Spleen (tissue), 11 donors: ENCODE measurements around the gene COL8A1. TPM values are rescaled to one million over a fixed set of nuclear protein-coding genes. Genes with fewer than 3 reads are reported as not detected.

Source experiments
- DNase-seq: peaks from one replicate; pipeline ENCODE4 v3.0.0-alpha.2; 2020
- H3K27ac ChIP-seq, 8 donors: fragments of 200-600 bp; sonication (generic) in 7 of 8; 1 replicate in 4 of 8; 2 replicates in 4 of 8; pipeline versions ENCODE4 v1.5.0 to v1.8.0; 2016 to 2021; ENCODE audit warnings: inconsistent platforms in 4 of 8, mild to moderate bottlenecking in 4 of 8, moderate library complexity in 1 of 8
- H3K27me3 ChIP-seq, 7 donors: fragments of 200-600 bp; sonication (generic) in 6 of 7; replicated peaks in 1 of 7; 1 replicate in 4 of 7; 2 replicates in 3 of 7; pipeline versions ENCODE4 v1.5.0 to v1.8.0; 2016 to 2021; ENCODE audit warnings: inconsistent platforms in 3 of 7, mild to moderate bottlenecking in 1 of 7
- H3K36me3 ChIP-seq, 6 donors: fragments of 200-600 bp; sonication (generic) in 5 of 6; 1 replicate in 4 of 6; 2 replicates in 2 of 6; pipeline versions ENCODE4 v1.5.0 to v1.8.0; 2016 to 2021; ENCODE audit warnings: inconsistent platforms in 2 of 6
- H3K4me1 ChIP-seq, 6 donors: fragments of 200-600 bp; sonication (generic) in 5 of 6; 1 replicate in 3 of 6; 2 replicates in 3 of 6; pipeline versions ENCODE4 v1.5.0 to v1.8.0; 2016 to 2021; ENCODE audit warnings: inconsistent platforms in 3 of 6
- H3K4me3 ChIP-seq, 8 donors: fragments of 200-600 bp; sonication (generic) in 7 of 8; 1 replicate in 4 of 8; 2 replicates in 4 of 8; pipeline versions ENCODE4 v1.5.0 to v1.8.0; 2016 to 2021; ENCODE audit warnings: inconsistent platforms in 4 of 8, mild to moderate bottlenecking in 4 of 8, moderate library complexity in 2 of 8
- H3K9me3 ChIP-seq, 8 donors: fragments of 200-600 bp; sonication (generic) in 7 of 8; 1 replicate in 4 of 8; 2 replicates in 4 of 8; pipeline versions ENCODE4 v1.5.0 to v1.8.0; 2016 to 2021; ENCODE audit warnings: inconsistent platforms in 4 of 8
- POLR2A ChIP-seq, 3 donors: fragments of 450-650 bp; IDR thresholded peaks; one replicate each; pipeline ENCODE4 v1.5.1; 2017; ENCODE audit warnings: antibody characterized with exemption in 3 of 3, mild to moderate bottlenecking in 1 of 3
- POLR2AphosphoS5 ChIP-seq, 3 donors: sonication (generic); formaldehyde crosslinking; IDR thresholded peaks; one replicate each; pipeline ENCODE4 v1.5.1; 2017; ENCODE audit warnings: antibody characterized with exemption in 3 of 3
- WGBS, 5 donors: extraction: QIAGEN DNeasy Blood & Tissue Kit in 3 of 5; methylation state at CpG; one replicate each; pipeline versions ENCODE4 v1.1.5 to v1.1.7; 2013 to 2018; 5-methylcytosine and 5-hydroxymethylcytosine counted together
- intact Hi-C: fragments of 100-400 bp; cut with DNase I; formaldehyde crosslinking; loops from one replicate; pipeline ENCODE4 v1.15.0; 2023; ENCODE audit warnings: low total_unique reads
- polyA plus RNA-seq, 3 donors: library from polyadenylated mRNA; stranded (reverse); fragments of 200-250 nt; gene quantifications; one replicate each; pipeline ENCODE4 v1.2.1, GENCODE V29; 2013
- total RNA-seq, 7 donors: library from RNA; depleted of rRNA in 3 of 7; stranded (reverse); fragments of >200 nt in 3 of 7; fragmentation: NEBNext Ultra II Directional in 4 of 7; extraction: Animal tissue kit (Norgen Biotek cat#: 25700) in 4 of 7; gene quantifications; one replicate each; pipeline versions ENCODE4 v1.1.0 to v1.2.1, GENCODE V29; 2016 to 2021
- TF ChIP-seq, protein P1 (sequence below), 11 experiments: fragments of 200-600 bp in 7 of 11; fragments of 450-650 bp in 4 of 11; sonication (generic) in 4 of 11; IDR thresholded peaks in 8 of 11; conservative IDR thresholded peaks in 3 of 11; 1 replicate in 7 of 11; 2 replicates in 4 of 11; pipeline versions ENCODE4 v1.4.0 to v1.8.0; 2016 to 2021; ENCODE audit warnings: antibody characterized with exemption in 11 of 11, inconsistent platforms in 4 of 11, mild to moderate bottlenecking in 1 of 11
- donor health status: healthy with polysubstance abuse.
- donor health status: DM: no; HTN: no; CAD: no; lungs with moderate emphysema.
- donor health status: DM: no; HTN: no; CAD: no.
- donor health status: Bipolar disorder and iron deficiency.
- donor health status: healthy.
- donor health status: DM: no; HTN: no; CAD: no.
- donor health status: DM: yes; HTN: yes; CAD: no.

Gene COL8A1
- total and polyA plus RNA-seq, 10 donors = 0.22 to 3.1 (median 1.4) TPM

DNA sequence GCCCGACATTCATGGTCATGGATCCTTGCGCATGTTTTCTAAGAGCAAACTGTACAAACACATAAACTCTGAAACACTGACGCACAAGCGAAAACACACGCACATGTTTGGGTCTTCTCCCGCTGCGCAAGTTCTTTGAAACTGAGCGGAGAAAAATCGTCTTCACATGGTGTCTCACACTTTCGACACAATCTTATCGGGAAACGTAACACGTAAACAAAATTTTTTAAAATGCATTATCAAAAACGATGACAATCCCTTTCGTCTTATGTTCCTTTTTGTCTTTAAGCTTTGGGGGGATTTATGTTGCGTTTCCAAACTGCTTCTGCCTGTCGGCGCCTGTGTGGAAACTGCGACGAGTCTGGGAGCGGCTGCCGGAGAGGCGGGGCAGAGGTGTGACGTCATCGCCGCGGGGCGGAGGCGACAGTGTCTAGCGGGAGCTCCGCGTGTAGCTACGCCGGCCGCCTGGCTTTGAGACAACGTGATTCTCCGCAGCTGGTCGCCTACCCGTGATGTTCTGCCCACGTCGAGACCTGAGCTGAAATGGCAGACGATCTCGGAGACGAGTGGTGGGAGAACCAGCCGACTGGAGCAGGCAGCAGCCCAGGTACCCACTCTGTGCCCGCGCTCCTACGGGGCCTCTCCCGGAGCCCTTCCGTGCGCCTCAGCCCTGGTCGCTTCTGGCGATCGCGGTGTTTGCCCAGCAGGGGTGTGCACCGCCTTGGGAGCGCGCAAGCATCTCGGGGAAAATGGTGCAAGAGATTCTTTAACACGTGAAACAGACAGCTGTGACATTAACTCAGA, 179.2 kb downstream of the COL8A1 start, which contains the start of gene CMSS1:
TSS of gene CMSS1 (plus strand) at position 426 of the 804 bp plus-strand sequence.
- peaks cover 0 to 43% (median 21%) of the 10 kb centered on the region in 6 donors for H3K4me1 ChIP-seq
- intact Hi-C loops = no loop called here
- H3K9me3 ChIP-seq = no peaks in the 10 kb centered on the region
- 0 to 1% (median 0%) methylated on average over 50 to 60 of the region's 60 CpGs for WGBS, 5 donors
- TF ChIP-seq POLR2AphosphoS5 (IDR thresholded peaks at IDR 0.05) (peak; percentile 86 to 92 (median 90)), POLR2A (IDR thresholded peaks at IDR 0.05) (peak in 1 of 3 donors; percentile 40)
- TF ChIP-seq, protein P1, sequence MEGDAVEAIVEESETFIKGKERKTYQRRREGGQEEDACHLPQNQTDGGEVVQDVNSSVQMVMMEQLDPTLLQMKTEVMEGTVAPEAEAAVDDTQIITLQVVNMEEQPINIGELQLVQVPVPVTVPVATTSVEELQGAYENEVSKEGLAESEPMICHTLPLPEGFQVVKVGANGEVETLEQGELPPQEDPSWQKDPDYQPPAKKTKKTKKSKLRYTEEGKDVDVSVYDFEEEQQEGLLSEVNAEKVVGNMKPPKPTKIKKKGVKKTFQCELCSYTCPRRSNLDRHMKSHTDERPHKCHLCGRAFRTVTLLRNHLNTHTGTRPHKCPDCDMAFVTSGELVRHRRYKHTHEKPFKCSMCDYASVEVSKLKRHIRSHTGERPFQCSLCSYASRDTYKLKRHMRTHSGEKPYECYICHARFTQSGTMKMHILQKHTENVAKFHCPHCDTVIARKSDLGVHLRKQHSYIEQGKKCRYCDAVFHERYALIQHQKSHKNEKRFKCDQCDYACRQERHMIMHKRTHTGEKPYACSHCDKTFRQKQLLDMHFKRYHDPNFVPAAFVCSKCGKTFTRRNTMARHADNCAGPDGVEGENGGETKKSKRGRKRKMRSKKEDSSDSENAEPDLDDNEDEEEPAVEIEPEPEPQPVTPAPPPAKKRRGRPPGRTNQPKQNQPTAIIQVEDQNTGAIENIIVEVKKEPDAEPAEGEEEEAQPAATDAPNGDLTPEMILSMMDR (IDR thresholded peaks at IDR 0.05 in 8 of 11, conservative IDR thresholded peaks at IDR 0.05 in 3 of 11) = peak in 7 of 11 experiments; percentile 10 to 55 (median 35)
- peak; percentile 99 for DNase-seq
- H3K27me3 ChIP-seq = no peaks in the 10 kb centered on the region
- peak within 1 kb of the TSS; percentile 81 to 95 (median 88) for H3K27ac ChIP-seq
- no peaks in the 10 kb centered on the region for H3K36me3 ChIP-seq
- H3K4me3 ChIP-seq = peak within 1 kb of the TSS; percentile 58 to 83 (median 64)

DNA sequence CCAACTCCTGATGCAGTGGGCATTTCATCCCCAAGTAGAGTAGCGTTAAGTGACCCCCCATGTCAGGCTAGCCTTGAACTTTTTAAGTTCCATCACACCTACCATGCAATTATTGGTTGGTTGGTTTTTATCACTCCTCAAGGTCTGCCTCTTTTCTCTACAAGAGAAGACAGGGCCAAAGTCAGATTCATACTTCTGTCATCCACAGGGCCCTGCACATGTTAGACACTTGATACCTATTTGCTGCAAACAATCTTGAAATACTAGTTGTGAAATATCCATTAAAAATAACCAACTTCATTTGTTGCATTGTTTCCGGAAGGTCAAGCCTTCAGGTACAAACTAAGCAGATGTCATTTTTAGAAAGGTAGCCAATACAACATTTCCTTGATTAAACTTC, 180.4 kb downstream of the COL8A1 start:
- Histone ChIP-seq H3K27ac (no peak overlapping the region), H3K9me3 (no peaks in the 10 kb centered on the region), H3K4me3 (peak overlapping the region in 1 of 8 donors; percentile 83), H3K4me1 (peaks cover 0 to 43% (median 21%) of the 10 kb centered on the region in 6 donors), H3K36me3 (no peaks in the 10 kb centered on the region), H3K27me3 (no peaks in the 10 kb centered on the region)
- DNase-seq = no peak
- WGBS, 5 donors = 88 to 97% (median 91%) methylated on average over 2 of the region's 2 CpGs
- TF ChIP-seq POLR2AphosphoS5 (IDR thresholded peaks at IDR 0.05) (no peak), POLR2A (IDR thresholded peaks at IDR 0.05) (no peak)
- intact Hi-C loops = no loop called here

DNA sequence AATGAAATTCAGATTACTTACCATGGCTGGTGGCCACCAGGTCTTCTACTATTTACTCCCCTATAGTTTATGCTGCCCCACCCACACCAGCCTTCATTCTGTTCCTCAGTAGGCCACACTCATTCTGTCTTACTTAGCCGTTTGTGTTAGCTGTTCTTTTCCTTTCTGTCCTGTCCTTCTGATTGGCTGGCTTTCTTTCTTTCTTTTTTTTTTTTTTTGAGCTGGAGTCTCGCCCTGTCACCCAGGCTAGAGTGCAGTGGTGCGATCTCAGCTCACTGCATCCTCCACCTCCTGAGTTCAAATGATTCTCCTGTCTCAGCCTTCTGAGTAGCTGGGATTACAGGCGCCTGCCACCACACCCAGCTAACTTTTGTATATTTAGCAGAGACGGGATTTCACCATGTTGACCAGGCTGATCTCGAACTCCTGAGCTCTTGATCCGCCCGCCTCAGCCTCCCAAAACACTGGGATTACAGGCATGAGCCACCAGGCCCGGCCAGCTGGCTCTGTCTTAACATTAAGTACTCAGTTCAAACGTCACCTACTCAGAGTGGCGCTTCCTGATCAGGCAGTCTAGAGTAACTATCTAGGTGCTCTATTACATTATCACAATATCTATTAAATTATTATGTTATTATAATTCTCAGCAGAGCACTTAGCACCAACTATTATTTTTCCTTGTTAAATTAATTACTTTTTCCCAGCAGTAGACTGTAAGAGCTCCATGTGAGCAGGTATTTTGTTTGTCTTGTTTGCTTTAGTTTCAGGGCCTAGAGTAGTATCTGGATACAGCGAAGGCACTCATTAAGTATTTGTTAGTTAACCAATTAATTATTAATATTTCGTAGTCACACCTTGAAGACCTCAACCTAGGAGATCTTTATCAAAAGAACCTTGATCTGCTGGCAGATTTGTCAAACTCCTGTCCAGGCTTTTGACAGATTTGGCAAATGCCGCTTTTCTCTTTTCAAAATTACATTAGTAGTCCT, 185.6 kb downstream of the COL8A1 start:
- WGBS, 5 donors = 87 to 91% (median 89%) methylated on average over 14 of the region's 14 CpGs
- H3K36me3 ChIP-seq = no peaks in the 10 kb centered on the region
- DNase-seq = no peak
- H3K9me3 ChIP-seq = no peaks in the 10 kb centered on the region
- H3K4me3 ChIP-seq = no peak overlapping the region
- no peaks in the 10 kb centered on the region for H3K27me3 ChIP-seq
- H3K4me1 ChIP-seq = peaks cover 0 to 24% (median 2%) of the 10 kb centered on the region in 6 donors
- intact Hi-C loops = no loop called here
- H3K27ac ChIP-seq = no peak overlapping the region
- no peak for TF ChIP-seq POLR2AphosphoS5 (IDR thresholded peaks at IDR 0.05)

DNA sequence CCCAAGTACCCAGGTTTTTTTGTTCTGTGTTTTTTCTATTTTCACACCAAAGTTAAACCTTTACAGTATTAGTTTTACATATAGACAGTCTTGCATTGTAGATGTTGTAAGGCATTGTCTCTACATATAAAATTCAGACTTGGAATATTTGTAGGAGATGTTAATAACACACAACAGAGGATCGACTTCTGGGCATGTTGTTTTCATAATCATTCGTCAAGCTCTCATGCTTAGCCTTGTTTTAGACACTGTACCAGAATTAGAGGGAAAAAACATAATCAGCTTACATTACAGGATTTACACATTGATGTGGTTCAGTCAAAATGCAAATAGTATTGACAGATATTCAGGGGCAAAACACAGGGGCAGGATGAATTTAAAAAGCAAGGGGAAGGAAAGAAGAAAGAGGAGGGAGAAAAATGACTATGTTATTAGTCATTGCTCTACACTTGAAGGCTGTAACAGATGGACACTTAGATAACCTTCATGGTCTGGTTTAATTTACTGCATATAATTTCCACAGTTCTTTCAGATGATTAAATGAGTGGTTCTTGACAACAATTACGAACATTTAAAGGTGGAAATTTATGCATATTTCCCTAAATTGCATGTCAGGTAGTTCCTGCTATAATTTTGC, 186.7 kb downstream of the COL8A1 start:
- Histone ChIP-seq H3K4me3 (no peak overlapping the region), H3K27me3 (no peaks in the 10 kb centered on the region), H3K36me3 (no peaks in the 10 kb centered on the region), H3K27ac (no peak overlapping the region), H3K9me3 (no peaks in the 10 kb centered on the region), H3K4me1 (peaks cover 0 to 15% (median 0%) of the 10 kb centered on the region in 6 donors)
- WGBS, 5 donors = 40 to 63% (median 54%) methylated on average over 3 of the region's 3 CpGs
- intact Hi-C loops = no loop called here
- DNase-seq = no peak
- TF ChIP-seq POLR2A (IDR thresholded peaks at IDR 0.05) (no peak), POLR2AphosphoS5 (IDR thresholded peaks at IDR 0.05) (no peak)
- TF ChIP-seq, protein P1 (IDR thresholded peaks at IDR 0.05 in 8 of 11, conservative IDR thresholded peaks at IDR 0.05 in 3 of 11) = no peak
